SU-DHL-6 (cell line): ENCODE measurements around the gene NTRK3.

Experiments used
- H2AFZ ChIP-seq: fragments of 200-600 bp; sonication (generic); 2 replicates; pipeline ENCODE4 v1.6.1; 2014; ENCODE audit warnings: low read depth, mild to moderate bottlenecking, moderate library complexity, mixed read lengths, antibody characterized with exemption, low read length; ENCODE audit not compliant: severe bottlenecking
- H3F3A ChIP-seq: fragments of 200-600 bp; shearing (Covaris generic); 2 replicates; pipeline ENCODE4 v1.6.0; 2016; ENCODE audit warnings: antibody characterized with exemption, mild to moderate bottlenecking; ENCODE audit not compliant: insufficient read depth
- H3K27ac ChIP-seq: fragments of 200-600 bp; sonication (generic); 2 replicates; pipeline ENCODE4 v1.5.1; 2016; ENCODE audit warnings: low read depth, mild to moderate bottlenecking, low read length, moderate library complexity, mixed read lengths
- H3K27me3 ChIP-seq: fragments of 200-600 bp; sonication (generic), shearing (Covaris generic); 2 replicates; pipeline ENCODE4 v1.6.0; 2014; ENCODE audit warnings: mild to moderate bottlenecking, low read length
- H3K36me3 ChIP-seq: fragments of 200-600 bp; sonication (generic); 2 replicates; pipeline ENCODE4 v1.6.1; 2014; ENCODE audit warnings: mild to moderate bottlenecking, low read length, mixed read lengths
- H3K4me2 ChIP-seq: fragments of 300-600, 200-600 bp; shearing (Covaris generic), sonication (generic); 2 replicates; pipeline ENCODE4 v1.6.0; 2014; ENCODE audit warnings: low read length, low read depth, mild to moderate bottlenecking; ENCODE audit not compliant: poor library complexity, severe bottlenecking
- H3K4me3 ChIP-seq: fragments of 200-600 bp; sonication (generic); 2 replicates; pipeline ENCODE4 v1.5.1; 2014; ENCODE audit warnings: antibody characterized with exemption, low read length, mild to moderate bottlenecking, mixed read lengths; ENCODE audit not compliant: insufficient read depth, poor library complexity, severe bottlenecking
- H3K79me2 ChIP-seq: fragments of 200-600 bp; sonication (generic); 2 replicates; pipeline ENCODE4 v1.6.1; 2014; ENCODE audit warnings: mild to moderate bottlenecking, low read length, moderate library complexity; ENCODE audit not compliant: insufficient read depth
- H3K9ac ChIP-seq: fragments of 200-600 bp; sonication (generic); 2 replicates; pipeline ENCODE4 v1.7.0; 2014; ENCODE audit warnings: mild to moderate bottlenecking, low read length
- H3K9me2 ChIP-seq: fragments of 200-600 bp; sonication (generic); replicated peaks from 2 replicates; pipeline ENCODE4 v1.6.1; 2014; ENCODE audit warnings: low read length; ENCODE audit not compliant: insufficient read depth
- H3K9me3 ChIP-seq: fragments of 200-600 bp; sonication (generic); 2 replicates; pipeline ENCODE4 v1.6.1; 2014; ENCODE audit warnings: low read length, mixed read lengths; ENCODE audit not compliant: insufficient read depth
- H4K20me1 ChIP-seq: fragments of 200-600 bp; sonication (generic); 2 replicates; pipeline ENCODE4 v1.6.1; 2014; ENCODE audit warnings: low read depth, mild to moderate bottlenecking, antibody characterized with exemption, low read length, moderate library complexity, mixed read lengths
- EZH2phosphoT487 ChIP-seq: fragments of 200-600 bp; sonication (generic), shearing (Covaris generic); conservative IDR thresholded peaks from 2 replicates; pipeline ENCODE4 v1.6.1; 2018; ENCODE audit warnings: mild to moderate bottlenecking, antibody characterized with exemption, low read length, moderate library complexity, mixed read lengths
- TF ChIP-seq, protein P1 (sequence below): fragments of 200-600 bp; sonication (generic); IDR thresholded peaks from one replicate; pipeline ENCODE4 v1.5.1; 2017; ENCODE audit warnings: antibody characterized with exemption, mild to moderate bottlenecking, low read length, moderate library complexity; ENCODE audit not compliant: insufficient read depth, poor library complexity, severe bottlenecking

NTRK3 gene

DNA sequence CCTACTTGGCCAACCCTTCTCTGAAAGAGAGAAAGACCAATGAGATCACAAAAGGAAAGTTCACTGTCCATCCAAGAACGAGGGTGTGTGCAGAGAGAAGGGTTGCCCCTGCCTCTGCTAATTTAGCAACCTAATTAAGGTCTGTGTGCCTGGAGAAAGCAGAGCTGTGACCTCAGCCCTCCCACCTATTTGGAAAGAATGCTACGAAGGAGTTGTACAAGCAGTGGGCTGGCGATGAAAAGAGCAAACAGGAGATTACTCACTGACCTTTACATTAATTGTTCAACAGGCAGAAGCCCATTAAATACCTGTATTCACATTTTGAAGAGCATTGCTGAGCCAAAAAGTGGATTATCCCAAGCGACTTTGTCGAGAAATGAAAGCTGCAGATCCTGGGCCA, 314.9 kb downstream of the NTRK3 start:
- Histone ChIP-seq H3K4me3 (no peak overlapping the region), H3K27ac (no peak overlapping the region), H3K9me3 (no peaks in the 10 kb centered on the region), H3K4me2 (no peak overlapping the region), H4K20me1 (no peaks in the 10 kb centered on the region), H3K9ac (no peak overlapping the region), H2AFZ (no peak overlapping the region), H3K79me2 (no peaks in the 10 kb centered on the region), H3K9me2 (no peaks in the 10 kb centered on the region), H3K27me3 (no peaks in the 10 kb centered on the region), H3F3A (no peaks in the 10 kb centered on the region), H3K36me3 (no peaks in the 10 kb centered on the region)
- no peak for TF ChIP-seq EZH2phosphoT487
- TF ChIP-seq, protein P1, sequence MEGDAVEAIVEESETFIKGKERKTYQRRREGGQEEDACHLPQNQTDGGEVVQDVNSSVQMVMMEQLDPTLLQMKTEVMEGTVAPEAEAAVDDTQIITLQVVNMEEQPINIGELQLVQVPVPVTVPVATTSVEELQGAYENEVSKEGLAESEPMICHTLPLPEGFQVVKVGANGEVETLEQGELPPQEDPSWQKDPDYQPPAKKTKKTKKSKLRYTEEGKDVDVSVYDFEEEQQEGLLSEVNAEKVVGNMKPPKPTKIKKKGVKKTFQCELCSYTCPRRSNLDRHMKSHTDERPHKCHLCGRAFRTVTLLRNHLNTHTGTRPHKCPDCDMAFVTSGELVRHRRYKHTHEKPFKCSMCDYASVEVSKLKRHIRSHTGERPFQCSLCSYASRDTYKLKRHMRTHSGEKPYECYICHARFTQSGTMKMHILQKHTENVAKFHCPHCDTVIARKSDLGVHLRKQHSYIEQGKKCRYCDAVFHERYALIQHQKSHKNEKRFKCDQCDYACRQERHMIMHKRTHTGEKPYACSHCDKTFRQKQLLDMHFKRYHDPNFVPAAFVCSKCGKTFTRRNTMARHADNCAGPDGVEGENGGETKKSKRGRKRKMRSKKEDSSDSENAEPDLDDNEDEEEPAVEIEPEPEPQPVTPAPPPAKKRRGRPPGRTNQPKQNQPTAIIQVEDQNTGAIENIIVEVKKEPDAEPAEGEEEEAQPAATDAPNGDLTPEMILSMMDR = no peak

GRCh38 chr15:87940768-87941167, 315.8 kb downstream of the NTRK3 start:
- Histone ChIP-seq H3K27me3 (no peaks in the 10 kb centered on the region), H3F3A (no peaks in the 10 kb centered on the region), H3K4me2 (no peak overlapping the region), H3K9me2 (no peaks in the 10 kb centered on the region), H3K9ac (no peak overlapping the region), H3K9me3 (no peaks in the 10 kb centered on the region), H3K27ac (no peak overlapping the region), H3K36me3 (no peaks in the 10 kb centered on the region), H3K4me3 (no peak overlapping the region), H4K20me1 (no peaks in the 10 kb centered on the region), H3K79me2 (no peaks in the 10 kb centered on the region), H2AFZ (no peak overlapping the region)
- no peak for TF ChIP-seq EZH2phosphoT487

DNA sequence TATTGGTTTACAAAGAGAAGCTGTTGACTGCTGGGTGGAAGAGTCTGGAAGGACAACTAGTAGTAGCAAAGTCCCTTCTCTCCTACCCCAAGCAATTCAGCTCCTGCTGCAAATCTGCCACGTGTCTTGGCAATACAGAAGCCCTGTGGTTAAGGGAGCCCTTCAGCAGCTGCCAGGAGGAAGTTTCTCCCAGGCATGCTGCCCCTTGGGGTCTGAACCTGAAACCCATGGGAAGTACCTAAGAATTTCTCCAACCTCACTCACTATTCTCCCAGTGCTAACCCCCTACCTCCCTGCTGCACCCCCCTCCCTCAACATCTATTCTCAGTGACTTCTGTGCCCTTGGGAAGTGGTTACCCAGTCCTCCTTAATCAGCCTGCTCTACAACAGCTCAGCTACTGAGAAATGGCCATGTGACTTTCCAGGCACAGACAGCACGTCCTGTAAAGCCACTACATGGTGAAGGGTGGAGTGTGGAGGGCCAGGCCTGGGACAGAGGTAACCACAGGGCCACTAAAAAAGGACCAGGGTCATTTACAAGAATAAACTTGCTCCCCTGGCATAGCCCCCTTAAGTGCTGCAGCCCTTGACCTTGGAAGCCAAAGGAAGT, 316.6 kb downstream of the NTRK3 start:
- no peak overlapping the region for H2AFZ ChIP-seq
- no peaks in the 10 kb centered on the region for H3K9me3 ChIP-seq
- H3K27me3 ChIP-seq = no peaks in the 10 kb centered on the region
- no peak overlapping the region for H3K4me3 ChIP-seq
- H3K79me2 ChIP-seq = no peaks in the 10 kb centered on the region
- no peaks in the 10 kb centered on the region for H4K20me1 ChIP-seq
- no peaks in the 10 kb centered on the region for H3F3A ChIP-seq
- H3K4me2 ChIP-seq = no peak overlapping the region
- no peak for TF ChIP-seq EZH2phosphoT487
- TF ChIP-seq, protein P1 = no peak
- H3K9ac ChIP-seq = no peak overlapping the region
- no peaks in the 10 kb centered on the region for H3K9me2 ChIP-seq
- H3K36me3 ChIP-seq = no peaks in the 10 kb centered on the region
- no peak overlapping the region for H3K27ac ChIP-seq

- Histone ChIP-seq H3K9ac (no peak overlapping the region), H2AFZ (no peak overlapping the region), H3K9me3 (no peaks in the 10 kb centered on the region)
Measured at GRCh38 chr15:87938031-87938430, 318.5 kb downstream of the NTRK3 start.

More at GRCh38 chr15:87938031-87938430, 318.5 kb downstream of the NTRK3 start:
- no peaks in the 10 kb centered on the region for H3F3A ChIP-seq
- no peak for TF ChIP-seq EZH2phosphoT487
- TF ChIP-seq, protein P1 = no peak
- no peak overlapping the region for H3K4me2 ChIP-seq
- H4K20me1 ChIP-seq = no peaks in the 10 kb centered on the region
- no peaks in the 10 kb centered on the region for H3K27me3 ChIP-seq
- H3K4me3 ChIP-seq = no peak overlapping the region
- H3K36me3 ChIP-seq = no peaks in the 10 kb centered on the region
- H3K9me2 ChIP-seq = no peaks in the 10 kb centered on the region
- H3K27ac ChIP-seq = no peak overlapping the region
- no peaks in the 10 kb centered on the region for H3K79me2 ChIP-seq
